WI38 (cell line): ENCODE data around the gene ITGB8.

Experiments used
- H3K4me3 ChIP-seq: 2 replicates; pipeline ENCODE4 v1.5.1; 2011; ENCODE audit warnings: low read depth, mild to moderate bottlenecking, control low read depth, low read length
- TF ChIP-seq, protein P1 (sequence below): IDR thresholded peaks from 2 replicates; pipeline ENCODE4 v1.5.1; 2012; ENCODE audit warnings: low read depth, mild to moderate bottlenecking, control low read depth, low read length

The ITGB8 gene

GRCh38 chr7:20404320-20404719 lies 73.6 kb downstream of the ITGB8 start:
- no peak overlapping the region for H3K4me3 ChIP-seq
- TF ChIP-seq, protein P1, sequence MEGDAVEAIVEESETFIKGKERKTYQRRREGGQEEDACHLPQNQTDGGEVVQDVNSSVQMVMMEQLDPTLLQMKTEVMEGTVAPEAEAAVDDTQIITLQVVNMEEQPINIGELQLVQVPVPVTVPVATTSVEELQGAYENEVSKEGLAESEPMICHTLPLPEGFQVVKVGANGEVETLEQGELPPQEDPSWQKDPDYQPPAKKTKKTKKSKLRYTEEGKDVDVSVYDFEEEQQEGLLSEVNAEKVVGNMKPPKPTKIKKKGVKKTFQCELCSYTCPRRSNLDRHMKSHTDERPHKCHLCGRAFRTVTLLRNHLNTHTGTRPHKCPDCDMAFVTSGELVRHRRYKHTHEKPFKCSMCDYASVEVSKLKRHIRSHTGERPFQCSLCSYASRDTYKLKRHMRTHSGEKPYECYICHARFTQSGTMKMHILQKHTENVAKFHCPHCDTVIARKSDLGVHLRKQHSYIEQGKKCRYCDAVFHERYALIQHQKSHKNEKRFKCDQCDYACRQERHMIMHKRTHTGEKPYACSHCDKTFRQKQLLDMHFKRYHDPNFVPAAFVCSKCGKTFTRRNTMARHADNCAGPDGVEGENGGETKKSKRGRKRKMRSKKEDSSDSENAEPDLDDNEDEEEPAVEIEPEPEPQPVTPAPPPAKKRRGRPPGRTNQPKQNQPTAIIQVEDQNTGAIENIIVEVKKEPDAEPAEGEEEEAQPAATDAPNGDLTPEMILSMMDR, result no peak

GRCh38 chr7:20407585-20408466 lies 77.1 kb downstream of the ITGB8 start:
- TF ChIP-seq, protein P1, result no peak
- no peak overlapping the region for H3K4me3 ChIP-seq

- TF ChIP-seq, protein P1, result no peak
- no peak overlapping the region for H3K4me3 ChIP-seq
These were observed 77.7 kb downstream of the ITGB8 start for GRCh38 chr7:20408467-20408826.

- no peak overlapping the region for H3K4me3 ChIP-seq
- TF ChIP-seq, protein P1, result no peak
These were observed 79.3 kb downstream of the ITGB8 start for GRCh38 chr7:20409961-20410360.

- TF ChIP-seq, protein P1, result no peak
- H3K4me3 ChIP-seq, result no peak overlapping the region
These were observed 80.7 kb downstream of the ITGB8 start for GRCh38 chr7:20411372-20411771.

GRCh38 chr7:20412032-20412431 lies 81.3 kb downstream of the ITGB8 start:
- no peak overlapping the region for H3K4me3 ChIP-seq
- TF ChIP-seq, protein P1, result no peak

DNA sequence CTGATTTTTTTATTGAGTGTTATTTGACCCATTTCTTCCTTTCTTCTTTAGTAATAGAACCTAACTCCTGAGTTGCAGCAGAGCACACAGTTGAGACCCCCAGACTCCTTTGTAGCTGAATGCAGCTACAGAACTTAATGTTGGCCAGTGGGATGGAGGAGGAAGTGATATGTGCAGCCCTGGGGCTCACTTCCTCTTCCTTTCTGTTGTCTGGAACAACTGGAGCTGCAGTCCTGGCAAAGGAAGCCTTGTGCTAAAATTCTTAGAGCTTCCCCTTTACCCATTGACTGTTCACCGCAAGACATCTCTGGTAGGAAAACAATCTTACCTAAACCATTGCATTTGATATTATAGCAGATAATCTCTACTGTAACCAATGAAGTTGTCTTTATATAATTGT lies 86.6 kb downstream of the ITGB8 start:
- TF ChIP-seq, protein P1, result no peak

More for the DNA sequence above, 86.6 kb downstream of the ITGB8 start:
- H3K4me3 ChIP-seq, result no peak overlapping the region
